Breast epithelium (tissue), 4 donors: ENCODE measurements around the gene EPB41L2. TPM values are rescaled to one million over a fixed set of nuclear protein-coding genes. Genes with fewer than 3 reads are reported as not detected.
"Not testable (repeated sequence)": the region's sequence is repeated elsewhere in the genome, so short reads cannot be mapped to it uniquely, and the experiment has no call there.

Source experiments
- DNase-seq, 2 donors: peaks; one replicate each; pipeline ENCODE4 v3.0.0-alpha.2; 2019; ENCODE audit warnings: low spot score in 2 of 2
- H3K27ac ChIP-seq, 2 donors: fragments of 200-600 bp; sonication (generic) in 1 of 2; one replicate each; pipeline ENCODE4 v1.5.1; 2016 to 2019; ENCODE audit warnings: mild to moderate bottlenecking in 1 of 2
- H3K27me3 ChIP-seq, 2 donors: fragments of 200-600 bp; sonication (generic) in 1 of 2; one replicate each; pipeline versions ENCODE4 v1.5.1 to v1.6.0; 2017 to 2019; ENCODE audit warnings: control low read depth in 1 of 2, mild to moderate bottlenecking in 1 of 2
- H3K36me3 ChIP-seq: fragments of 200-600 bp; one replicate; pipeline ENCODE4 v1.5.1; 2019
- H3K4me1 ChIP-seq, 2 donors: fragments of 200-600 bp; sonication (generic); one replicate each; pipeline ENCODE4 v1.5.1; 2016 to 2019; ENCODE audit warnings: control low read depth in 1 of 2
- H3K4me3 ChIP-seq, 3 donors: fragments of 200-600 bp; sonication (generic); 1 replicate in 2 of 3; 2 replicates in 1 of 3; pipeline ENCODE4 v1.5.1; 2016 to 2019; ENCODE audit warnings: mild to moderate bottlenecking in 3 of 3, moderate library complexity in 2 of 3
- H3K9me3 ChIP-seq, 2 donors: fragments of 200-600 bp; sonication (generic) in 1 of 2; one replicate each; pipeline ENCODE4 v1.5.1; 2016 to 2019; ENCODE audit warnings: control low read depth in 1 of 2
- POLR2A ChIP-seq: fragments of 450-650 bp; IDR thresholded peaks from one replicate; pipeline ENCODE4 v1.6.1; 2016; ENCODE audit warnings: antibody characterized with exemption, mild to moderate bottlenecking, moderate library complexity
- POLR2AphosphoS5 ChIP-seq, 3 donors: sonication (generic); formaldehyde crosslinking; IDR thresholded peaks; one replicate each; pipeline ENCODE4 v1.6.1; 2017; ENCODE audit warnings: antibody characterized with exemption in 3 of 3
- intact Hi-C: fragments of 100-400 bp; cut with DNase I; formaldehyde crosslinking; loops from one replicate; pipeline ENCODE4 v1.15.1; 2023; ENCODE audit warnings: low total_unique reads
- total RNA-seq, 3 donors: library from RNA; depleted of rRNA; stranded (reverse); fragments of >200 nt; gene quantifications; one replicate each; pipeline ENCODE4 v1.1.0, GENCODE V29; 2016
- TF ChIP-seq, protein P1 (sequence below), 3 donors: fragments of 450-650 bp; IDR thresholded peaks; one replicate each; pipeline ENCODE4 v1.5.1; 2016 to 2017; ENCODE audit warnings: antibody characterized with exemption in 3 of 3, mild to moderate bottlenecking in 3 of 3, moderate library complexity in 3 of 3

Gene EPB41L2
- total RNA-seq, 3 donors from 2014 or later, result 72.7 to 110 (median 101) TPM

DNA sequence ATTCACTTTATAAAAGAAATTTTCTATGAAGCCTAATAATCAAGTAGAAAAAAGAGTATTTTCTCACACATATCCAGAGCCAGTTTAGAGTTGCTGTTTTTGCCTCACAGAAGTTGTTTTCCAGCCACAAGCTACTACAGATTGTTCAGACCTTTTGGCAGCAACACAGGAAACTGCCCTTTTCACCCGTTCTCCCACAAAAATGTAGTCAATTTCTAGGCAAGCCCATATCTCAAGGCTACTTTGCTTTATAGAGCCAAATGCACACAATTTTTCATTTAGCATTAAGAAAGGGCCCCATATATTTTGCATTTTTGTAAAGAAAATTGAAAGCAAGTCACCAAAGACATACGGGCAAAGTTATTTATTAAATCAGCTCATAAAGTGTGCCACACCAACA, 49.5 kb downstream of the EPB41L2 start:
- peaks cover 0 to 17% of the 10 kb centered on the region in 2 donors for H3K4me1 ChIP-seq
- intact Hi-C loops, result no loop called here
- DNase-seq, result no peak
- no peaks in the 10 kb centered on the region for H3K27me3 ChIP-seq
- H3K27ac ChIP-seq, result peak overlapping the region; percentile 2 to 10
- no peaks in the 10 kb centered on the region for H3K36me3 ChIP-seq
- peaks cover 0 to under 1% of the 10 kb centered on the region in 2 donors for H3K9me3 ChIP-seq
- TF ChIP-seq, protein P1, sequence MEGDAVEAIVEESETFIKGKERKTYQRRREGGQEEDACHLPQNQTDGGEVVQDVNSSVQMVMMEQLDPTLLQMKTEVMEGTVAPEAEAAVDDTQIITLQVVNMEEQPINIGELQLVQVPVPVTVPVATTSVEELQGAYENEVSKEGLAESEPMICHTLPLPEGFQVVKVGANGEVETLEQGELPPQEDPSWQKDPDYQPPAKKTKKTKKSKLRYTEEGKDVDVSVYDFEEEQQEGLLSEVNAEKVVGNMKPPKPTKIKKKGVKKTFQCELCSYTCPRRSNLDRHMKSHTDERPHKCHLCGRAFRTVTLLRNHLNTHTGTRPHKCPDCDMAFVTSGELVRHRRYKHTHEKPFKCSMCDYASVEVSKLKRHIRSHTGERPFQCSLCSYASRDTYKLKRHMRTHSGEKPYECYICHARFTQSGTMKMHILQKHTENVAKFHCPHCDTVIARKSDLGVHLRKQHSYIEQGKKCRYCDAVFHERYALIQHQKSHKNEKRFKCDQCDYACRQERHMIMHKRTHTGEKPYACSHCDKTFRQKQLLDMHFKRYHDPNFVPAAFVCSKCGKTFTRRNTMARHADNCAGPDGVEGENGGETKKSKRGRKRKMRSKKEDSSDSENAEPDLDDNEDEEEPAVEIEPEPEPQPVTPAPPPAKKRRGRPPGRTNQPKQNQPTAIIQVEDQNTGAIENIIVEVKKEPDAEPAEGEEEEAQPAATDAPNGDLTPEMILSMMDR (IDR thresholded peaks at IDR 0.05), result no peak
- TF ChIP-seq POLR2AphosphoS5 (IDR thresholded peaks at IDR 0.05), result no peak
- TF ChIP-seq POLR2A, result no peak
- peak overlapping the region; percentile 3 to 16 (median 15) for H3K4me3 ChIP-seq

- intact Hi-C loops, result no loop called here
- Histone ChIP-seq H3K36me3 (no peaks in the 10 kb centered on the region), H3K9me3 (peaks cover 7 to 19% of the 10 kb centered on the region in 2 donors), H3K27ac (no peak overlapping the region), H3K4me1 (peaks cover 0 to 7% of the 10 kb centered on the region in 2 donors), H3K4me3 (no peak overlapping the region), H3K27me3 (no peaks in the 10 kb centered on the region)
- no peak for TF ChIP-seq POLR2A
- TF ChIP-seq POLR2AphosphoS5 (IDR thresholded peaks at IDR 0.05), result no peak
- TF ChIP-seq, protein P1 (IDR thresholded peaks at IDR 0.05), result no peak
- no peak for DNase-seq
Measured at GRCh38 chr6:131009790-131010189, 53.3 kb downstream of the EPB41L2 start.

DNA sequence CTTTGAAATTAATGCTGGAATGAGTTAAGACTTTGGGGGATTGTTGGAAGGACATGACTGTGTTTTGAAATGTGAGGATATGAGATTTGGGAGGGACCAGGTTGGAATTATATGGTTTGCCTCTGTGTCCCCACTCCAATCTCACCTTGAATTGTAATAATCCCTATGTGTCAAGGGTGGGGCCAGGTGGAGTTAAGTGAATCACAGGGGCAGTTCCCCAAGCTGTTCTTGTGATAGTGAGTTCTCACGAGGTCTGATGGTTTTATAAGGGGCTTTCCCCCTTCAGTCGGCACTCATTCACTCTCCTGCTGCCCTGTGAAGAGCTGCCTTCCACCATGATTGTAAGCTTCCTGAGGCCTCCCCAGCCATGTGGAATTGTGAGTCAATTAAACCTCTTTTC, 54.1 kb downstream of the EPB41L2 start:
- H3K27me3 ChIP-seq, H3K36me3 ChIP-seq, DNase-seq, intact Hi-C loops, H3K4me1 ChIP-seq, H3K27ac ChIP-seq, H3K4me3 ChIP-seq: not testable (repeated sequence)
- peaks cover 7 to 19% of the 10 kb centered on the region in 2 donors for H3K9me3 ChIP-seq

- H3K36me3 ChIP-seq, DNase-seq, H3K27me3 ChIP-seq, H3K4me3 ChIP-seq, intact Hi-C loops, H3K4me1 ChIP-seq, H3K27ac ChIP-seq: not testable (repeated sequence)
- H3K9me3 ChIP-seq, result peaks cover 7 to 19% of the 10 kb centered on the region in 2 donors
Measured at GRCh38 chr6:131007964-131008363, 55.1 kb downstream of the EPB41L2 start.

GRCh38 chr6:131007286-131007685, 55.8 kb downstream of the EPB41L2 start:
- no peak for DNase-seq
- H3K27me3 ChIP-seq, result no peaks in the 10 kb centered on the region
- peaks cover 7 to 19% of the 10 kb centered on the region in 2 donors for H3K9me3 ChIP-seq
- H3K4me3 ChIP-seq, result no peak overlapping the region
- no peaks in the 10 kb centered on the region for H3K4me1 ChIP-seq
- H3K27ac ChIP-seq, result no peak overlapping the region
- intact Hi-C loops, result no loop called here
- no peak for TF ChIP-seq POLR2A
- no peaks in the 10 kb centered on the region for H3K36me3 ChIP-seq

DNA sequence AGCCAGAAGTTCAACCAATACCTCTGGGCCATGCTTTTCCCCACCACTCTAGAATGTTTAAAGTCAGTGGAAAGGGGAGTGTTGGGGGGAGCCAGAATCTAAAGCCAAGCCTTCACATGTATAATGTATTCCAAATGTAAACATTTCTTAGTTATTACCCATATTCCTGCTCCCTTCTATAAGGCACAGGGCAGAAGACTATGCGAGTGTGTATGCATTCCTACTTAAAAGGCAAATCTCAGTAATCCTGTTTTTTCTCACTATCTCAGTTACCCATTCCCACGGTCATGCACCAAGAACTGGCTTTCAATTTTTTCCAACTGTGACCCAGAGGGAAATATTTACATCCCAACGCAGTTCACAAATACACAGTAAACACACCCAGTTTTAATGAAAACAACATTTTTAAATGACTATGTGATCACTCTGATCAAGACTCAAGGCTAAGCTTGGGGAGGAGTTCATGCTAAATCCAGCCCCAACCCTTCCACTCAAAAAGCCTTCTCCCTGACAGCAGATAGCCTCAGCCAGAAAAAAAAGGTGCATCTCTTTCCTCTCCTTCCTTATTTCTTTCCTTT, 57.5 kb downstream of the EPB41L2 start:
- no peaks in the 10 kb centered on the region for H3K4me1 ChIP-seq
- peaks cover 7 to 19% of the 10 kb centered on the region in 2 donors for H3K9me3 ChIP-seq
- H3K36me3 ChIP-seq, result no peaks in the 10 kb centered on the region
- intact Hi-C loops, result no loop called here
- no peak overlapping the region for H3K4me3 ChIP-seq
- H3K27ac ChIP-seq, result peak overlapping the region in 1 of 2 donors; percentile 13
- no peak for DNase-seq
- no peak for TF ChIP-seq POLR2AphosphoS5 (IDR thresholded peaks at IDR 0.05)
- no peaks in the 10 kb centered on the region for H3K27me3 ChIP-seq

- Histone ChIP-seq H3K9me3 (peaks cover 7 to 19% of the 10 kb centered on the region in 2 donors), H3K27me3 (no peaks in the 10 kb centered on the region), H3K36me3 (no peaks in the 10 kb centered on the region), H3K4me3 (no peak overlapping the region), H3K4me1 (no peaks in the 10 kb centered on the region), H3K27ac (no peak overlapping the region)
- intact Hi-C loops, result no loop called here
- DNase-seq, result no peak
- no peak for TF ChIP-seq POLR2A
- TF ChIP-seq POLR2AphosphoS5 (IDR thresholded peaks at IDR 0.05), result no peak
- TF ChIP-seq, protein P1 (IDR thresholded peaks at IDR 0.05), result no peak
Measured at GRCh38 chr6:131004936-131005335, 58.1 kb downstream of the EPB41L2 start.
